NCI-H226 (cell line): ENCODE results near the gene MIF.
"Not testable (repeated sequence)": the region's sequence is repeated elsewhere in the genome, so short reads cannot be mapped to it uniquely, and the experiment has no call there.

Source experiments
- DNase-seq: peaks from one replicate; pipeline ENCODE4 v3.0.0-alpha.2; 2015

MIF gene

DNA sequence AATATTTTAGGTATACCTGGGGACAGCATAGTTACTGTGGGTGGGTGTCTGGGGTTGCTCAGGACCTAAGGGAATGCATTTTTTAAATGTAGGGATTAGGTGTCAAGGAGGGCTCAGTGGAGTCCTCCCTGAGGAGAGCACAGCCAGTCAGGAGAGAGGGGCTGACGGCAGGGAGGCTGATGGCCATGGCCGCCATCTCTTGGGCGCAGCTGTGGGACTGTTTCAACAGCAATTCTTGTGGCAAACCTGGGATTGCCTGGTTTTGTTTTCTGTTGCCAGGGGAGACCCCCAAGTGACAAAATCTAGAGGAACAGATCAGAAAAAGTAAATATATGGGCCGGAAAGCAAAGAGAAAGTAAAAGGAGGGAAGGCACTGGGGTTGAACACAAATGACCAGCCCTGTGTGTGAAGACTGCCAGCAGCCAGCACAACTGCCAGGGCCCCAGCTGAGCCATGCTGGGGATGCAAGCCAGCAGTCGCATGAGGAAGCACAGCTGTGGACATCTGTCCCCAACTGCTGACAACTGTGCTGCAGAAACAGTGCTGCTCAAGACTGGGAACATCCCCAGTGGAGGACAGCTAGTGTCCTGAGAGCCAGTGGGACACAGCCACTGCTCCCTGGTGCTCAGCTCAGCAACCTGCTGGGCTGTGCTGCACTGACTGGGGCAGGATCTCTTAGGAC, 10.5 kb downstream of the MIF start:
- no peak for DNase-seq

DNA sequence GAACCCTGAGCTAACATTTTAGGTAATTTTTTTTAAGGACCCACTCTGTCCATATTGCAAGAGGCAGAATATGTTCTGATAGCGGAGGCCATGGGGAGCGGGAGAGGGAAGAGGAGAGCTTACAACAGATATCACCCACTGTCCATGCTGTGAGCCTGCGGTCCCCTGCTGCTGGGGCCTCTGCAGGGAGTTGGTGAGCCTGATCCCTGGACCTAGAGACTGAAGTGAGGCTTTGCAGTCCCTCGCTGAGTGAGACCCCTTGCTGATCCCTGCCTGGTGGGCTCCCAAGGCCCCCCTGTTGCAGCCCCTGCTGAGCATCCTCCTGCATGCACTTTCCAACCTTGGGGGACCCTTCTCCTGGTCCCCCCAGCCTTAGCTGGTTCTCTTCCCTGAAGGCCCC, 12.5 kb downstream of the MIF start:
- no peak for DNase-seq

DNA sequence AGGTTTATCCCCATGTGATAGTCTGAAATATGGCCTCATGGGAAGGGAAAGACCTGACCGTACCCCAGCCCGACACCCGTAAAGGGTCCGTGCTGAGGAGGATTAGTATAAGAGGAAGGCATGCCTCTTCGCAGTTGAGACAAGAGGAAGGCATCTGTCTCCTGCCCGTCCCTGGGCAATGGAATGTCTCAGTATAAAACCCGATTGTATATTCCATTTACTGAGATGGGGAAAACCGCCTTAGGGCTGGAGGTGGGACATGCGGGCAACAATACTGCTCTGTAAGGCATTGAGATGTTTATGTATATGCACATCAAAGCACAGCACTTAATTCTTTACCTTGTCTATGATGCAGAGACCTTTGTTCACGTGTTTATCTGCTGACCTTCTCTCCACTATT, 13.2 kb downstream of the MIF start:
- DNase-seq, result not testable (repeated sequence)

DNA sequence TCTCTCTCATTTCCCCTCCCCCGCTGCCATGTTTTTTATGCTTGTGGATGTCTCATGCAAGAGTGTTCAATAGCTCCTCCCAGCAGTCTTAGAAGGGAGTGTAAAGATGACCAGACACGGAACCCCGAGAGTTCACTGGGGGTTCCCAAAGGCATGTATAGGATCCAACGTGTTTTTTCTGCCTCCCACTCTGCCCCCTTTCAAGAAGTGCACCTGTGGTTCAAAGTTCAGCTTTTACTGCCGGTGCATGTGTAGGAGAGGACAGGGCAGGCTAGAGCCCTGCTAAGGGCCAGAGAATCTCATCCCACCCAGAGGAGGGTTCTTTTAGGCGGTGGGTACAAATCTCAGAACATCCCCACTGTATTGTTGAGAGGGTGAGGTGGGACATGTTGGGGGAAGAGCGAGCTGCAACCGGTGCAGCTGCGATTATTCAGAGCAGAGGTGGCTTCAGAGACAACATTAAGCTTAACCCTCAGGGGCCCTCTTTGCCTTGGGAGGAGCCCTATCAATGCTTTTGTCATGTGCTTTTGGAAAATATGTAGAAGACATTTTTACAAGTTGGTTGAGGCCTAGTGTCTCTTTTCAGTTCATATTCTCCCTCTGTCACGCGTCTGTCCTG, 14.5 kb downstream of the MIF start:
- no peak for DNase-seq

DNA sequence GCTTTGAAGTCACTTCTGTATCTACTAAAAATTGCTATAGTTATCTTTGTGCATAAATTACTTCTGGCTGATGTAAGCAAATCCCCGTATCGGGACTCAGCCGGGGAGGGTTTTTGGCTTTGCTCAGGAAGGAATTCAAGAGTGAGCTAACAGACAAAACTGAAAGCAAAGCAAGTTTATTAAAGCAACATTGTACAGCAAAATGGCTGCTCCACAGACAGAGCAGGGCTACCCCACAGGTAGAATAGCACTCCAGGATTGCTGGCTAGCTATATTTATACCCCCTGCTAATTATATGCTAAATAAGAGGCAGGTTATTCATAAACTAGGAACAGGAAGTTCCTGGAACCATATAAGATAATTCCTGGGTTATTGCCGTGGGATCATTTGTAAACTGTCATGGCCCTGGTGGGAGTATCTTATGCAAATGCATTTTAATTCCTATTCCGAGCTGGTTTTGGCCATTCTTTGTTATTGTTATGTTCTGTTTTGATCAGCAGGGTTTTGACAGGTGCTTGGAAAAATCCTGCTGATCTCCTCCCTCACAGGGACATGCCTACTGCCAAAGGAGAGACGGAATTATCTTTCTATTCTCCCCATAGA, 15.2 kb downstream of the MIF start:
- DNase-seq, result no peak

DNA sequence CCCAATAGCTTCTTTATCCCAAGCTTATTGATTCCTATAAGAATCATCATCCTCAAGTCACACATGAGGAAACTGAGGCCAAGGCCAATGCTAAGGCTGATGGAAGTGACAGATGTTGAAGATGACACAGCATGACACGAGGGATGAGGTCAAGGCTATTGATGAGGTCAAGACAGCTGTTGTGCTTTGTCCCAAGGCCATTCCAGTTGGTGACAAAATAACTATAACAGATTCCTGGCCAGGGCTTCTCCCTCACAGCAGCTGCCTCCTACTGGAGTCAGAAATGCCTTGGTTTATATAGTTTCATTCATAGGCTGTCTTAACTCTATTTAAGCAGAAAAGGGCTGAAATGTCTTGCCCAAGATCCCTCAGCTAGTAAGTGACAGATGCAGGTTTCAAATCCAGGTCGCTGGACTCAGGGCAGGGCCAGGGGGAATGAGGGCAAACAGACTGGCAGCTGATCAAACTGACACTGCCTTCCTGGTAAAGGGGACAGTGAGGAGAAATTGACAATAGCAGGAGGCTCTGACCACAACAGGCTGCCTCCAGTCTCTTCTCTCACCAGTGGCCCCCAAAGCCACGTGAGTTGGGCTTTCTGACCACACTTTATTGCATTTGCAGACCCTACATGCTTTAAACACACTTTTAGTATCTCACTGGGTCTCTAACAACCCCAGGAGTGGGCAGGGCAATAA, 16.5 kb downstream of the MIF start:
- DNase-seq, result no peak

DNA sequence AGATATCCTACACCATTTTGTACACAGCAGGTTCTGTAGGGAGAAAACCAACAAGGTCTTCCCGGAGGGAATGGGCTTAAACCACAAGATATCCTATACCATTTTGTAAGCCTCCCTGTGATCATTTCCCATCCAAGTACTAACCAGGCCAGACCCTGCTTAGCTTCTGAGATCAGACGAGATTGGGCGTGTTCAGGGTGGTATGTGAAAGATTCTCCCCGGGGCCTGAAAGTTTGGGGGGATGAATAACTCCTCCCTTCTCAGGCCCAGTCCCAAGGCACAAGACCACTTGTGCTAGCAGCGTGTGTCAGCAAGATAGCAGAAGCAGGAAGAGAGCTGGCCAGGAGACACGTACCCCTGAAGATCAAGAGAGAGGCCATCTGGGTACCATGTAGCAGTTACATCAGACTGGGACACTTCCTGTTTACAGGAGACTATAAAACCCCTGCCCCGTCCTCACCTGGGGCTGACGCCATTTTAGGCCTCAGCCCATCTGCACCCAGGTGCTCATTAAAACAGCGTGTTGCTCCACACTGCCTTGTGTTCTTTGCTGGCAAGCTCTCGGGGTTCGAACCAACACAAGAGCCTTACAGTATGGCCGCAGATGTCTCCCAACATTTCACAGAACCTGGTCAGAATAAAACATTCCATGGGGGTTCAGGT, 17.3 kb downstream of the MIF start:
- no peak for DNase-seq

DNA sequence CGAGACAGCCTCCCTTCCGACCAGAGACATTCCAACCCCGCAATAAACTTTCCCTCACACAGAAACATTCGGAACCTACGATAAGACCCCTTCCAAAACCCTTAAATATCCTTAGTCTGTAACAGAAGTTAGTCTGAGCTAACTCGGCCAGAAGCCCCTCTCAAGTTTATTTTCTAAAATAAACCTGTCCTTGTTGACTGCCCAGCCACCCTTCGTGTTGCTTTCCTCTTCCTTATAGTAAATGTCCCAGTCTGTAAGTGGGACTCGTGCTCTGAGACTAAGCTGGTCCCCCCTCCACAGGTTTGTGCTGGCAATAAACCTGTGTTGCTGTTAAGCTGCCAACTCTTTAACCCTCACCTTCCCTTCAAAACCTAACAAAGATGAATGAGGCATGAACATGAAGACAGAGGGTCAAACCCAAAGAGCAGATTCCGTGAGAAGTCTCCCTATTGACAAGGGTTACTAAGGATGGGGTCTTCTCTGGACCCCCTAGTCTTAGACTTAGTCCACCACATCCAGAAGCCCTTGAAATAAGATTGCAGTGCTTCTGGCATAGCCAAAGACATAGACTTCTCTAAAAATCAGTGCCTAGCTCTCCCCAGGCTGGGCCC, 18.2 kb downstream of the MIF start:
- no peak for DNase-seq

DNA sequence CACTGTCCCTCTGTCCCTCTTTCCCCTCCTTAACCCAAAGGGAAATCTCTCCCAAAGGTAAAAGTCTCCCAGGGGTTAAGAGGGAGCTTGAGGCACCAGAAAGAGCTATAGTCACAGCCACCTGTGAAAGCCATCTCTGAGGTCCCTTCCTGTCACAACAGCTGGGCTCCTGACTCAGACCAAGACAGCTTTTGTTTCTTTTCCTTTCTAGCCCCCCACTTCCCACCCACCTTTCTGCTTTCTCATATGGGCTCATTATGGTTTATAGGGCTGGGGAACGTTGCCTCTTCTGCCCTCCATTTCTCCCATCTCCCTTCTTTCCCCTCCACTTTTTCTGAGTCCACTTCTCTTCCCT, 19.1 kb downstream of the MIF start:
- no peak for DNase-seq

DNA sequence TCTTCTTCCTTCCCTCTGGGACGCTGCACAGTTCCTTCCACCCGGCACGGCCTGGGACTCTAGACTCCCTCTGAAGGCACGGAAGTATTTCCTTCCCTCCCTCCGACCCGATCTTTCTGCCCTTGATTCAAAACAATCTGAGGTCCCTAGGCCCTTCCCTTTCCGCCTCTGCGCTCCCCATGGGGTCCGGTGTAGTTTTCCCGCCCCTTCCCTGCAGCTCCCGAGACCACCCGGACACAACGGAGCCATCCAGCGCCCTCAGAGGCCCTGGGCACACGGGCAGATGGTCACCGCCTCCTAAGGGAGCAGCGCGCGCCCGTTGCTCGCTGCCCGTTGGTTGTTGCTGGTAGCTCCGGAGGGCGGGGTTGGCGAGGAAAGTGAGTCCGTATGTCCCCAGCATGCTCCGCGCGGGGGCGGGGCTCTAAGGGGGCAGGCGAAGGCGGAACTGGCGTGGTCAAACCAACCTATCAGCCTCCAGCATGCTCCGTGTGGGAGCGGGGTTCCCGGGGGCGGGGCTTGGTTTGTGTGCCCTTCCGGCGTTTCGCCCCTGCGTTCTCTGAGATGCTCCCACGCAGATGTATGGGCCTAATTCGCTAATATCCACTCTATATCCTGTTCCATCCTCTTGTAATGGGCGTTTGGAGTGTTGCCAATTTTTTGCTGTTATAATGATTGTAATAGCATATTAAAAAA, 19.6 kb downstream of the MIF start:
- peak; percentile 91 for DNase-seq

DNA sequence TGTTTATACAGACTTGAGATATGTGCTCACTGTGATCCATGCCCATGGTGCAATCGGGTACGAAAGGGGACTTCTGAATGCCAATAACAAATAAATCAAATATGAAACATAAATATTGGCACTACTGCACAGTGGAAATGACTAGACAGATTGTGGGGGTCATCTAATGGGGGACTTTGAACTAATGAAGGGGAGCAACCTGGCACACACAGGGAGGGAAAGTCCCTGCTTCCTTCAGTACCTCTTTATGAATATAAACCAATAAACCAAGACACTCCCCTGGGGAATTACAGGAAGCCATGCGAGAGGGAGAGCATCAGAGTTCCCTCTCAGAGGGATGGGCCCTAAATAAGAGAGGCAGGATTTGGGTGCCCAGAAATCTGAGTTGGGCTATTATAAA, 21.1 kb downstream of the MIF start:
- DNase-seq, result no peak

DNA sequence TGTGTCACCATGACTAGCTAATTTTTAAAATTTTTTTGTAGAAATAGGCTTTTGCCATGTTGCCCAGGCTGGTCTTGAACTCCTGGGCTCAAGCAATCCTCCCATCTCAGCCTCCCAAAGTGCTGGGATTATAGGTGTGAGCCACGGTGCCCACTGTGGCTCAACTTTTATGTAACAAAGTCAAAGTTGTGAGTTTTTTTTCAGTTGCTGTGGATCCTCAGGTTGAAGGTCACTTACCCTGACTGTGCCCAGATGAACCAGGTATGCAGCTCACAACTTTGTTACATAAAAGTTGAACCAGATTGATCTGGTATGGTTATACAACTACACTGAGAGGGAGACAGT, 26.1 kb downstream of the MIF start:
- DNase-seq, result not testable (repeated sequence)

DNA sequence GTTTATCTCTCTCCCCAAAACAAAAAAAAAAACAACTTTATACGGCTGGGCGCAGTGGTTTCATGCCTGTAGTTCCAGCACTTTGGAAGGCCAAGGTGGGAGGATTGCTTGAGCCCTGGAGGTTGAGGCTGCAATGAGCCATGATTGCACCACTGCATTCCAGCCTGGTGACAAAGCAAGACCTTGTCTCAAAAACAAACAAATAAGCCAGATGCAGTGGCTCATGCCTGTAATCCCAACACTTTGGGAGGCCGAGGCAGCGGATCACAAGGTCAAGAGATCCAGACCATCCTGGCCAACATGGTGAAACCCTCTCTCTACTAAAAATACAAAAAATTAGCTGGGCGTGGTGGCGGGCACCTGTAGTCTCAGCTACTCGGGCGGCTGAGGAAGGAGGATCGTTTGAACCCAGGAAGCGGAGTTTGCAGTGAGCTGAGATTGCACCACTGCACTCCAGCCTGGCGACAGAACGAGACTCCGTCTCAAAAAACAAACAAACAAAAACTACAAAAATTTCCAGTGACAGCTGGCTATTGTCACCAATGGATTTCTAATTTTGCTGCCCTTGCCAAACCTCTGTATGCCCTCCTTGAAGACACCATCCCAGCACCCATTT, 27.5 kb downstream of the MIF start:
- peak; percentile 23 for DNase-seq

DNA sequence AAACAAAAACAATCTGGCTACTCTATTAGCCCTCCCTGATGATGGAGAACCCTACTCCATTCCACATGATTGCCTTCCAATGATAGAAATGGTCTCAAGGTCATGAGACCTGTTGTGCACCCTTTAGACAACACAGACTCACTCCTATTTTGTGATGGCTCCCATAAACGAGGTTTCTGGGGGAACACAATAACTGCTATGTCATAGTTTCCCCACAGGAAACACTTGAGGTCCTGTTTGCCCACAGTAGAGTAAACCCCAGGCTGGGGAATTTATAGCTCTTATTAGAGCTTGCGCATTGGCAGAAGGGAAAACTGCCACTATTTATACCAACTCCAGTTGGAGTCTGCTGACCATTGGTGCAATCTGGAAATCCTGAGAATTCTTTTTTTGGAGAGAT, 28.7 kb downstream of the MIF start:
- no peak for DNase-seq

DNA sequence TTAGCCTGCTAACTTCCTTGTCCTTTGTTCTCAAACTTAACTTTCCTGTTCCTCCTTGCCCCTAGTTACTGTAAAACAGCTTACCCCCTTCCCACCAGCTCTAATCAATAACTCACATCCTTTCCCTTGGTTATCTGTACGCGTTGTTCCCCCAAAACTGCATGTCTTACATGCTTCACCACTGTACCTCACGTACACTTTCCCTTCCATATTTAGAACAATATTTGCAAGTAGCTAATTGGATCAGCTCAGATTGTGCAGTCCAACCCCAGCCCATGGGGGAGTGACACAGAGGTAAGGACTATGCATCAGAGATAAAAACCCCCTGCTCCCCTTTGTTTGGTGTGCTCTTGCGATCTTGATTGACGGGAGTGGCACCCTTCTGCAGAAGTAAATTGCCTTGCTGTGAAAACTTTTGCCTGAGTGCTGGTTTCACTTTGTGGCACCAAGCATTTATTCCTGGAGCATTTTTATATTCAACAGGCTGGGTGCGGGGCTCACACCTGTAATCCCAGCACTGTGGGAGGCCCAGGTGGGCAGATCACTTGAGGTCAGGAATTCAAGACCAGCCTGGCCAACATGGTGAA, 30.9 kb downstream of the MIF start:
- no peak for DNase-seq

DNA sequence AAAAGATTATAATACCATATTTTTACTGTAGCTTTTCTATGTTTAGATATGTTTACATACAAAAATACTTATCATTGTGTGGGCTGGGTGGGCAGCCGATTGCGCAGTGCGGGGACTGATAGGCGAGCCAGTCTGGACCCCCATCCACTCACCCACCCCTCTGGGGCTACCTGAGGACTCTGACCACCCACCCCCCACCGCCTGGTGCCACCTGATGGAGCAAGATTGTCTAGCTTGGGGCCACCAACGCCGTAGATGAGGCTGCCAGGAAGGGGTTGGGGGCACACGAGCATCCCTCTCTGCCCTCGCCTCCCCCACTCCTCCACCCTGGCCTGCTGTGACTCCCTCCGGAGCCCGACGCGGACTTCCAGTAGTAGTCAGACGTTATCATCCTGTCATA, 32.4 kb downstream of the MIF start:
- no peak for DNase-seq

DNA sequence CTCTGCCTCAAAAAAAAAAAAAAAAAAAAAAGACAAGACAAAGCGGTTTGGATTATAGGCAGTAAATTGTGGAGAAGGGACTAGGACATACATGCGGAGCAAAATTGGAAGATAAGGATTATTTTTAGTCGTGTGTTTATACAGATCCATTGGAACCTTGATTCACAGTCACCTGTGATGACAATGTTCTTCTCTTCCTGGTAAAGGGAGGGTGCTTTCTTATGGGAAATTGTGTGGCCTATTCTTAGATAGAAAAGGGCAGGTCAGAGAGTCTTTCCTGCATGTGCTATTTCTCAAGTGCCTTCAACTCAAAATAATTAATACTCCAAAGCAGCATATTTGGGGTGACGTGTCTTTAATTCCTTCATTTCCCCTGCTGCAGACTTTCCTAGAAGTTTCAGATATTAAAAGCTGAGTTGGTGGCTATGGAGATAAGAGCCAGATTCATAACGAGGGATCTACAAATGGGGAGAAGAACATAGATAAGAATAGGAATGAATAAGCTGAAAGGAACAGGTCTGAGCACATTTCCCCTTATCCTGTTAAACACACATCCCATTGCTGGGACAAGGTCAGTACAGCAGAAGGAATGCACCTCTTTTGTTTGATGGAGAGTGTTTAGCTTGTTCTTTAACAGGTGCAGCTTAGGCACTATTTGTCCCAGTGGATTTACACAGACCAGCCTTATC, 44.3 kb downstream of the MIF start:
- DNase-seq, result no peak

DNA sequence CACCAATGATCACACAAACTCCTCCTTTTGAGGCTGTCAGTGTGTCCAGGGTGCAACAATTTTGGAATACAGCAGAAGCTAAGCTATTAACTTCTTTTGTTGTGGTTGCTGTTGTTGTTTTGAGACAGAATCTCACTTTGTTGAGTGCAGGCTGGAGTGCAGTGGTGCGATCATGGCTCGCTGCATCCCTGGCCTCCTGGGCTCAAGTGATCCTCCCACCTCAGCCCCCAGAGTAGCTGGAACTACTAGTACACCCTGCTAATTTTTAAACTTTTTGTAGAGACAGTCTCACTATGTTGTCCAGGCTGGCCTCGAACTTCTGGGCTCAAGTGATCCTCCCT, 44.8 kb downstream of the MIF start:
- DNase-seq, result no peak

DNA sequence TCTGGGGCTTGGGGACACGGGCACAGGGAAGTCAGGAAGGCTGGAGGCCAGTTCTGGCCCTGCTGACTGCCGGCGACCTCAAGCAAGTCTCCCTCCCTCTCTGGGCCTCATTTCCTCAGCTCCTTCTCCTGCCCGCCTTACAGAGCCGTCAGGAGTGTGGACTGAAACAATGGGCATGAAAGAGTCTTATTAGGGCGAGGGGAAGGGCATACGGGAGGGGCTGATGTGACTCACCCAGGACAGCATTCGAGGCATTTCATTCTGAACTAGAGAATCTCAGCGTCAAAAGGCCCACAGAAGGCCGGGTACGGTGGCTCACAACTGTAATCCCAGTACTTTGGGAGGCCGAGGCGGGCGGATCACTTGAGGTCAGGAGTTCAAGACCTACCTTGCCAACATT, 46.0 kb downstream of the MIF start:
- DNase-seq, result not testable (repeated sequence)
